NCI-H524 (cell line): Measurements from ENCODE around the gene PSG7.
"Not testable (repeated sequence)": the region's sequence is repeated elsewhere in the genome, so short reads cannot be mapped to it uniquely, and the experiment has no call there.

Source experiments
- DNase-seq, 2 experiments: peaks; one replicate each; lab custom pipeline; 2025; lab: John Stamatoyannopoulos, UW

Gene PSG7

DNA sequence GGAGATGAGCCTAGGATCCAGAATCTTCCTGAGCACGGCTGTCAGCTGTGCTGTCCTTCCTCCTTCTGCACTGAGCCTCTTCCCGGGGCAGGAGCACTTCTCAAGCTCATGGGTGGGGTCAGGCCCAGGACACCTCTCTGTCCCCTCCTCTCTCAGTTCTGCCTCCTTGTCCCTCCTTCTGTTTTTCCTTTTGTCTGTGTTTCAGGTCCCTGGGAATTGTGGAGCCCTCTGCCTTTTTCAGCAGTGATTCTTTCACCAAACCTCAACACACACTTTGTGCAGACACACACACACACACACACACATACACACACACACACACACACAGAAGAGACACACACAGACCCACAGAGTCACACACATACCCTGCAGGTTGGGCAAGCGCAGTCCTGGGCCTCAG is at the start of gene PSG7:
Gene PSG7 (minus strand): TSS at position 101 of the 400 bp plus-strand sequence. CDS start 131 bp downstream, outside the sequence.
- DNase-seq, result not testable (repeated sequence)

DNA sequence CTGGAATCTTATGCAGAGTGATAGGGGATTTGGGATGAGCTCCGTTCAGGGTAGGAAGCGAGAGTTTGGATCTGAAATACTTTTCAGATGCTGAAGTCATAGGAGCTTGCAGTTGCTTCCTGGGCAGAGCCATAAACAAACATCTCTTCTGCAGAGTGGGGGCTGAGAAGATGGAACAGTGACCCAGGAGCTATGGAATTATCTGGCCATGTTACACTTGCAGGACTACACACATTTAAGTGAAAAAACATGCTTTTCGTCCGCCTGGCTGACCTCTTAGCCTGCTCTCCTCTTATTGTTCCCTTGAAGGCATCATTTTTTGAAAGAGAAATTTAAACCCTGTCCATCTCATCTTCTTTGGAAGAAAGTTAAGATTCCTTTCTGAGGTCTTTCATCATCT is 48.6 kb upstream of the PSG7 start:
- no peak for DNase-seq

DNA sequence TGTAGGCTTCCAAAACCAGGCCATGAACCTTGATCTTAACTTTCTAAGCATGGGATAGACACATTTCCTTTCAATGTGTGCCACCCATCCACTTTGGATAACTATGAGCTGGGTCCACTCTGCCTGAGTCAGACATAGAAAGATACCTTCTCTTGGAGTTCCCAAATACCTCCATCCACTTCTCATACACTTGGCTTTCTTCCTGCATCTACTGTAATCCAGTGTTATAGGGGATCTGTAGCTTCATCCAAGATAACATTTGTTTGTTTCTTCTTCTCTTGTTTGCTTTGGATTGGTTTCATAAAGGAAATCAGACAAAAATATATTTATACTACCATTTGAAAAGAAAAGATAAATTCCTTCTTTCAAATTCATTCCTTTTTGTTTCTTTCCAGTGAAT is 45.1 kb upstream of the PSG7 start:
- not testable (repeated sequence) for DNase-seq

DNA sequence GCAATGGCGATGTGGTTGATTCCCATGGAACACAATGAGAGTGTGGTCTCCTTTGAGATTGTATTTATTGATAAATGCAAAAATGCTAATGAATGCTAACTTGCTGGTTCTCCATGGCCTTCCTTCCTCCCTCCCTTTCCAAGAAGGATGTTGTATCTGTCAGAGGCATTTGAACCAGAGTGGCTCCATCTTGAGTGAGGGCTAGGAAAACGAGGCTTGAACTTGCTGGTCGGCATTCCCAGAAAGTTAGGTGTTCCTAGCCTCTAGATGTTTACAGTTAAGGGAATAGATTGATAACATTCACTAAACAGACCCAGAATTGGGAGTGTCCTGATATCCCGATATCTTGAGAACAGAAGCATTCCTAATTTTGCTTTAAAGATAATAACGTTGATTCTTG is 34.4 kb upstream of the PSG7 start:
- DNase-seq, result not testable (repeated sequence)

DNA sequence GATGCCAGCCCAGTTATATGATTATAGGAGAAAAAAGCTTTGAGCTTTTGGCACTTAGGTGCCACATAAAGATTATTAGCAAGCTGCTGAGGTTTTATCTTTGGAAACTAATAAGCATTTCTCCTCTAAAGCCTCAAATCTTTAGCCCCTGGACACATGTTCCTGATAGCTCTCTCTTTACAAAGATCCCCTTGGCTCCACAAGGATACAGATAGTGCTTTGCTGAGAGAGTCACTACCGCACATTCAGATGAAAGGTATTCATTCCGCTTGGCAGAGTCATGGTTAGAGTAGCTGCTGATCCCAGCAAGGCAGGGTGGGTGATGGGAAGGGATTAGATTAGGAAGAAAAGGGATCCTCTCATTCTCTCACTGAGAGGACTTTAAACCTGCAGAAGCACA is 28.2 kb upstream of the PSG7 start:
- DNase-seq, result no peak

DNA sequence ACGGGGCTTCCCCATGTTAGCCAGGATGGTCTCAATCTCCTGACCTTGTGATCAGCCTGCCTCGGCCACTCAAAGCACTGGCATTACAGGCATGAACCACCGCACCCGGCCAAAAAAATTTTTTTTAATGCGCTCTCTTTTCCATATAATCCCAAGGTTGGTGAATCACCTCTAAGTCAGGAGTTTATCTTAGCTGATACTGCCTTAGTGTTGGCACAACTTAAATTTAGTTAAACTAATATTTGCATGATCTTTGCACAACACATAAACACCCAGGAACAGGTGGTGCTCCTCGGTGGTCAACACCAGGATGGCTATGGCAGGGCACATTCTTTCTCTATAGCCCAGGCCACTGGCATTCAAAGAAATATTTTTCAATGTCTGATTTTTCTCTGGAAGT is 24.1 kb upstream of the PSG7 start:
- no peak for DNase-seq

DNA sequence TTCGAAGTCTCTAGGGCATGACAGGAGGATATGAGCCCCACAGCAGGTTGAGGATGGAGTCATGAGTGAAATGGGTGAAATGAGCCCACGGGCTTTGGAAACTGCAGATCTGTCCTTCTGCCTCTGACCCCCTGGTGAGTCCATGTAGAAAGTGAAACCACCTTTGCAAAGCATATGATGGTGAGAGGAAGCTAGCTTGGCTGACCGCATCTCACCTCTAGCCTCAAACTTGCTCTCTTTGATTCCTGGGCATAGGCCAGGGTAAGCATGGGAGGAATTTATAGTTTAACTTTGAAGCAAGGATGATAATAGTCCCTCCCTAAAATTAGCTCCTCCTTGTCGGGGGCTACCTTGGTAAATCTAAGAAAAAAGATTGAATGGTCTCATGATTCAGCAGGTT is 15.1 kb upstream of the PSG7 start:
- DNase-seq, result not testable (repeated sequence)

DNA sequence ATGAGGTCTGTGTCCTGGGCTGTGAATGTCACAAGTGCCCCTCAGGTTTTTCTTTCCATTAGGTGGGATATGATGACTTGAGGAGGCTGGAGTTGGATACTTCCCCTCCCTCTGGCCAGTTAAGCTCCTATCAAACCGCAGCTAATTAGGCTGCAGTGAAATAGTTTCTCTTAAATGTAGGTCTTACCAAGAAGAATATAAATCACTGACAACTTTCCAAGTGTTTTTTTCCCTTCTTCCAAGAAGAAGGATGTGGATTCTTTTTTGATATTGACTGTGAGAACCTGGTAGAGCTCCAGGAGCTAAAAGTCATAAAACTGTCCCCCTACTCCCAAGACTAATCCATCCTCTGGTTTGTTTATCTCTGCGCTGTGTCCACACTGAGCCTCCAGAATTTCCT is 14.5 kb upstream of the PSG7 start:
- DNase-seq, result not testable (repeated sequence)

DNA sequence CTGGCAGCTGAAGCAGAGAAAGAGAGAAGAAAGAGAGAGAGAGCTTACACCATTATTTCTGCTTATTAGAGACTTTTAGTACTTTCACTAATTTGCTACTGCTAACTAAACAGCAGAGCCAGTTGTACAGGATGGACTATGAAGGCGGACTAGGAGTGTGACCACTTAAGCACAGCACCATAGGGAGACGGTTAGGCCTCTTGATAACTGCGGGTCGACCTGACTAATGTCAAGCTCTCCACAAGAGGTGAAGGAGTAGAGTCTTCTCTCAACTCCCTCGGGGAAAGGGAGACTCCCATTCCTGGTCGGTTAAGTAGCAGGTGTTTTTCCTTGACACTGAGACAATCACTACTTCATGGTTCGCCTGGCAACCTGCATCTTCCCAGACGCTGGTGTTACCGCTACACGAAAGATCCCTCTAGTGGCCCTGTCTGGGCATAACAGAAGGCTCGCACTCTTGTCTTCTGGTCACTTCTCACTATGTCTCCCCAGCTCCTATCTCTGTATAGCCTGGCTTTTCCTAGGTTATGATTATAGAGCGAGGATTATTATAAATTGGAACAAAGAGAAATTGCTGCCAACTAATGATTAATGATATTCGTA is 5.3 kb upstream of the PSG7 start:
- no peak for DNase-seq

DNA sequence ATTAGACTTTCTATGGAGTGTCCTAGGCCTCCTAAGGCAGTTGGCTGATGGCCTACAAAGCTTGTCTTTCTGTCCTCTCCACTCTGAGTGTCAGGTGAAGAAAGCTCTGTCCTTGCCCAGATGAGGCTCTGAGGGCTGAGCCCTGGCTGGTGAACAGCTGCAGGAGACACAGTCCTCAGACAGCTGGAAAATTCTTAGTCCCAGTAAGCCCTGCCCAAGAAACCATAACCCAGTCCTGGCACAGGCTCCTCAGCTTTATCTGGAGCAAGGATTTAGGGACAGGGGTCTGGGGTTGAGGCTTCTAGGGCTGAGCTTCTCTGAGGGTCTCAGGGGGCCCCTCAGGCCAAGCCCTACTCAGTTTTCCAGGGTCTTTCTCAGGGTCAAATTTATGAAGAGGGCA is 2.3 kb downstream of the PSG7 start:
- not testable (repeated sequence) for DNase-seq

DNA sequence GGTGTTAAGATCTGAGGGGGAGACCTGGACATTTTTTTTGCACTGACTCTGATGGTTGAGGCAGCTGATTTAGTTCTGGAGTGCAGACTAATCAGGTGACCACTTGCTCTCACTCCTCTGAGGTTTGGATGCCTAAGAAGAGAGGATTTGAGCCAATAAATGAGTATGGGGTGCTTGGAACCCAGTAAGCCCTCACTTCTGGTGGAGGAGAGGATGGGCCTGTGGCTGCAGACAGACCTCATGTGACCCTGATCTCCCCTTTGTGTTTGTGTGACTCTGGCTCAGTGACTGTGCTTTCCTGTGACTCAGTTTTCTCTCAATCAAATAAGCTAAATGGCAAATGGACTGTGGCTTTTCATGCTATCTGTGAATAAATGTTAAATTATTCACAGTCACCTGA is 2.8 kb downstream of the PSG7 start:
- not testable (repeated sequence) for DNase-seq

DNA sequence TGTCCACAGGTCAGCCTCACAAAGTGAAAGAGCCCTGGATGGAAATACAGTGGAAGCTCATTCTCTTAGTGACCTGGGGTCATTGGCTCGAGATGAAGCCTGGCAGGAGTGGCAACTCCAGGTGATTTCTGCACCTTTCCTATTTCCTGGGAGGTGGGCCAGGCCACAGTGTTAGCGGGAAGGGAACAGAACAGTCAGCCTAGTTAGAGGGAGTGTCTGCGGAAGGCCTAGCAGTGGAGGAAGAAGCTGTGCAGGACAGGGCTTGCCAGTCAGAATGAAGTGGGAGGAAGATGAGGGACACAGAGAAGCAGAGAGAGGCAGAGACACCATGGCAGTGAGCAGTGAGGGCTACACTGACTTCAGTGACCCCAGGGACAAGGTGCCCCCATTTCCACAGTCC is 3.6 kb downstream of the PSG7 start:
- DNase-seq, result not testable (repeated sequence)

DNA sequence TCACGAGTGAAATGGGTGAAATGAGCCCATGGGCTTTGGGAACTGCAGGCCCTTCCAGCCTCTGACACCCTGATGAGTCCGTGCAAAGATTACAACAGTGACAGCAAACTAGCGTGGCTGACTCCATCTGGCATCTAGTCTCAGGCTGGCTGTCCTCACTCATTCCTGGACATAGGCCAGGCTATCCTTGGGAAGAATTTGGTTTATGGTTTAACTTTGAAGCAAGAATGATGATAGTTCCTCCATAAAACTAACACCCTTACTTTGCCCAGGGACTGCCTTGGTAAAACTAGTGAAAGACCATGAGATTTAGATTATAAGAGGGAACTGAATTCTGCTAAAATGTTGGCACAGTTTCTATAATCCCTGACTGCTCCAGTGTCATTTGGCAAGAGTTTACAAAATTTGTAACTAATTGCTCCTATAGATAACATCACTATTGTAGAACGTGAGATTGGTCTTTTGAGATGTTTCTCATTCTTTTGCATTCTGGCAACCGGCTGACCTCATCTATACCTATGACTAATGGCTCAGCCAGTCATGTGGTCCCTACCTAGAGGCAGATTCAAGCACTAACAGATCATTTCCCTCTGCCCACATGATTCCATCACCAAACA is 4.4 kb downstream of the PSG7 start:
- not testable (repeated sequence) for DNase-seq

DNA sequence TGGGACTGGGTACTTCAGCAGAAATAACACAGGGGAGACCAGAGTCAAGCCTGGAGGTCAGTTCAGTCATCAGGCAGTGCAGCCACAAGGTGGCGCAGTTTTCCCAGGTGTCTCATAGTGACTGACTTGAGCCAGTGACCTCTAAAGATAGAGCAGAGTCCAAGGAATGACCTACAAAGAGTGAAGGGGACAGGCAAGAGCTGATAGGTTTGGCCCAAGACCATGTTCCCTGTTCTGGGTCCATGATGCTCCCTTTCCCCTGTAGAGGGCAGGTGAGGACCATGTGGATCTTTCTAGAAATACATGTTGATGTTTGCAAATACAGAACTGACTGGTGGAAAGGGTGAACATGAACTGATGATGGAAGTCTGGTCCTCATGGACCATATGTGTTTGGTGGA is 6.8 kb downstream of the PSG7 start:
- not testable (repeated sequence) for DNase-seq

DNA sequence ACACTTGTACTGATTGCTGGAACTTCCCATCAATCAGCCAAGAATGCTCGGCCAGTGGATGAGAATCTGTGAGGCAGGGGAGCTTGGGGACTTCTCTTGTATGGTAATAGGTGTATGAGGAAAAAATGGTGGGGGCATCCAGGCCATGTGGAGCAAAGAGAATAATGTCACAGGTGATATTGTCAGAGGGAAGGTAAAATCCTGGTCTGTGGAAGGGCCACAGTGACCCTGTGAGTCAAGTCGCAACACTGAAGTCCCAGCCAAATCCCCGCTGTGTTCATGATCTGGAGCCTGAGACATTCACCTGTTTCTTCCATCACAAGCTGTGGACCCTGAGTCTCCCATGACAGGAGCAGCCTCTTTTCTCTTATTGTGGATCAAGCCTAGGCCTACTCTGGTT is 8.1 kb downstream of the PSG7 start:
- DNase-seq, result no peak

DNA sequence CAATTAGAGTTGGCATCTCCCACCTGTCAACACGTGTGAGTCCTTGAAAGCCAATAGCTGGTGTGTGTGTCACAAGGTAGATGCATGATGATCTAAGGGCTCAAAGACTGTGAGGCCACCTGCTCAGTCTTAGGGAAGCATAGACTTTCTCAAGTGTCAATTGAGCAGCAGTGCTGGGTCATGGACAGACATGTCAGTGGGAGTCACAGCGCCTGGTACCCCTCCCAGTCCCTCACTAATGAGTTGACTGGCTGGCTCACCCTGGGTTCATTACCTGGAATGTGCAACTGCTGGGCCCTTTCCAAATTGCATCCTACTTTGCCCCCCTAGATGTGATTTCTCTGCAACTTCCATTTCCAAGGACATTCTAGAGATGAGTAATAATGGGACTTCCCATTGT is 10.2 kb downstream of the PSG7 start:
- DNase-seq, result no peak

DNA sequence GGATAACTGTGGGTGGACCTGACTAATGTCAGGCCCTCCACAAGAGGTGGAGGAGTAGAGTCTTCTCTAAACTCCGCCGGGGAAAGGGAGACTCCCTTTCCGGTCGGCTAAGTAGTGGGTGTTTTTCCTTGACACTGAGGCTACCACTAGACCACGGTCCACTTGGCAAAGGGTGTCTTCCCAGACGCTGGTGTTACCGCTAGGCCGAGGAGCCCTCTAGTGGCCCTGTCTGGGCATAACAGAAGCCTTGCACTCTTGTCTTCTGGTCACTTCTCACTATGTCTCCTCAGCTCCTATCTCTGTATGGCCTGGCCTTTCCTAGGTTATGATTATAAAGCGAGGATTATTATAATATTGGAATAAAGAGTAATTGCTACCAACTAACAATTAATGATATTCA is 13.9 kb downstream of the PSG7 start:
- DNase-seq, result not testable (repeated sequence)

DNA sequence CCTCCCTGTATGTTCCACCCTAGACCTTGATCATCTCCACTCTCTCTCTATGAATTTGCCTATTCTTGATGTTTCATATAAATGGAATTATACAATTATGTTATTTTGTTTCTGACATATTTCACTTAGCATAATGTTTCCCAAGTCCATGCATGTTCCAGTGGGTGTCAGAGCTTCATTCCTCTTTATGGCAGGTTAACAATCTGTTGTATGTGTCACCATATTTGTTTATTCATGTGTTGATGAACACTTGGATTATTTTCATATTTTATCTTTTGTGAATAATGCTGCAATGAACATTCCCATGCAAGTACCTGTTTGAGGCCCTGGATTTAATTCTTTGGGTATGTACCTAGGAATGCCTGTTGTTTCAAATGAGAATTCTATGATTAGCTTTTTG is 16.0 kb downstream of the PSG7 start:
- DNase-seq, result not testable (repeated sequence)

DNA sequence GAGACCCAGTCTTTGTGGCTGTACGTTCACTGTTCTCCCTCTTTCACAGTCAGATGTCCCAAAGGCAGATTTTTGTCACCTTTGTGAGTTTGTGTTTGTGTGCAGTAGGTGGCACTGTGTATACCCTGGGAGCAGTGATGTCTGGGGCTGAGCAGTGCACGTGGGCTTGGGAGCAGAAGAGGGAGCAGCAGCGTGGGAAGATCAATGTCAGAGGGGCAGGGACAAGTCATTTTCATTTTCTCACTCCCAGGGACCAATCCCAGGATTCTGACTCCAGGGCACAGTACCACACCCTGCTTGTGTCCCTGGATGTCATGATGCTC is 17.3 kb downstream of the PSG7 start:
- no peak for DNase-seq

DNA sequence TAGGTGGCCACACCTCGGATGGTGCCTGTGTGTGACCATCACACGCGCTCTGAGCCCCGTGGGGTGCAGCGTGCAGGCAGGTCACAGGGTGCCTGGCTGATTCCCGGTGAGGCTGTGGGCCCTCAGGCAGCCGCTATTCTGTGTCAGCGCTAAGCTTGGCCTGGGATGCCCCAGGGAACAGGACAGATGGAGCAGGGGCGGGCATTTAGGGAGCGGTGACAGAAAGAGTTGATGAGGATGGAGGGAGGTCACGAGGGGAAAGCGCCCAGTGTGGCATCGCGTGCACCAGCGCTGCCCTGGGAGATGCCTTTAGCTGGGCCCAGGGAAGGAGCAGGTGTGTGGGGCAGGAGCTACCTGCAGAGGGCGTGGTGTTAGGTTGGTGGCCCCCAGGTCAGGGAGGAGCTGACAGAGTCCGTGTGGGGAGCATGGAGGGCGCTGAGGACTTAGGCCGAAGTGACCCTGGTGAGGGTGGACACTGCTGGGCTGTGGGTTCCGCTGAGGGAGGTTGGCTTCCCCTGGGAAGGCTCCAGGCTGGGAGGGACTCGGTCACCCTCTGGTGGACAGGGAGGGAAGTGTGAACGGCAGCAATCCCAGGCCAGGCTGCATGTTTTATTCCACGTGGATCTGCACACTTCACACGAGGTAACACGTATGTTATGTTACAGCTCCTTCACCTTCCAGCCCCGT is 17.8 kb downstream of the PSG7 start:
- DNase-seq, result not testable (repeated sequence)

DNA sequence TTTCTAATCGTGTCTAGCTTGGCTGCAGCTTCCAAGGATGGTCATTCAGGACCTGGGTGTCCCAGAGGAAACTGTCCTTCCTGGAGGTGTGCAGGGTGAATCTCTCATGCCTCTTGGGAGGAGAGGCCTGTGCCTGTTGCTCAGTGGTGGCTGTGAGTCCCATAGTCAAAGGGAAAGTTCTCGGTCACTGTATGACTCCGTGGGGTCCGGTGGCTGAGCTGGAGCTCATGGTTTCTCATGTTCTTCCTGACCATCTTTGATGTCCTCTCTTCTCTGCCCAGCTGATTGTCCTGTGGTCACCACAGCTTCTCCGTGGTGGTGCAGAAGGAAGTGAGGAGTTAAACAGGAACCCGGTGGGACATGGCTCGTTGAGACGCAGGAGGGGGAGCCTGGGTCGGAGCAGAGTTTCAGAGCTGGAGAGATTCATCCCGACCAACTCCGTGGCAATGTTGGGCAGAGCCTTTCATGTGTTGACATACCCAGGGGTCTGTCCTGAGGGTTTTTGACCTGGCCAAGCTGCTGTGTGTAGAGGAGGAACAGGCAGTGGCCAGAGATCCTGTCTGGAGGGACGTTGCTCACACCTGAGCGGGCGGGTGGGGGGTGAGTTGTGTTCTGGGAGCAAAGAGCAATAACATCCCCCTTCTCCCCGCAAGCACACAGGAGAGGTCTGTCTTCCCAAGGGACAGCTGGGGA is 18.5 kb downstream of the PSG7 start:
- DNase-seq, result not testable (repeated sequence)

DNA sequence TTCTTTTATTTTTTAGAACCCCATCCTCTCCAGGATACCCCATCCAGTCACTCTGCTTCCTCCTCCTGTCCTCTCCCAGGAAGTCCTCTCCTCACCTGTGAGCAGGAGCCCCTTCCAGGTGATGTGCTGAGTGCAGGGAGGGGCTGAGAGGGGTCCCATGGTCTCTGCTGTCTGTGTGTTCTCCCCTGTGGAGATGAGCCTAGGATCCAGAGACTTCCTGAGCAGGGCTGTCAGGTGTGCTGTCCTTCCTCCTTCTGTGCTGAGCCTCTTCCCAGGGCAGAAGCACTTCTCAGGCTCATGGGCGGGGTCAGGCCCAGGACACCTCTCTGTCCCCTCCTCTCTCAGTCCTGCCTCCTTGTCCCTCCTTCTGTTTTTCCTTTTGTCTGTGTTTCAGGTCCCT is 19.4 kb downstream of the PSG7 start, which contains the start of gene PSG6:
Gene PSG6 (minus strand): TSS at position 261 of the 400 bp plus-strand sequence. CDS start 102 bp downstream, at position 159.
- not testable (repeated sequence) for DNase-seq

DNA sequence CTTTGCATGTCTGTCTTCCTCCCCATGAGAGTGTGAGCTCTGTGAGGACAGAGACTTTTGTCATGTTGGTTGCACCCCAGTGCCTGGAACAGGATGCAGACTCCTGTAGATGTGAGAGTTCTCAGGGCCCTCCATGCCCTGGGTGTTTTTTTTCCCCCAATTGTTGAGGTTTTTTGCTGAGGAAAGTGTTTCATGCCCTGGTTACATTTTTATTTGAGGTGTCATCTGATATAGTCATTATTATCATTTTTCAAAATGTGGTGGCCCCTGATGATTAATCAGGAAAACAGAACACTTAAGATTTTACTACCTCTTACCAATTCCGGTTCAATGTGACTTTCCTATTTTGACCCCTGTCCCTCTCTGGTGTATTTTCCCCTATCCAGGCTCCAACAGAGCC is 20.1 kb downstream of the PSG7 start:
- DNase-seq, result not testable (repeated sequence)
